ENCODE results near the gene DNAH17. TPM values are rescaled to one million over a fixed set of nuclear protein-coding genes. Genes with fewer than 3 reads are reported as not detected.

DNAH17 gene
- total and polyA plus RNA-seq, 2 of the 8 experiments (the other 6 are each of a cell fraction or from before 2014, with no cell fraction given): 0.14 to 0.67 TPM

- FAIRE-seq: no peak
- H3K36me3 ChIP-seq (ENCODE audit: control insufficient read depth in 2 of 4, insufficient read depth in 4 of 4, low read length in 3 of 4): peaks cover 27 to 64% (median 53%) of the 10 kb centered on the region in 4 experiments
- TF ChIP-seq RNF2 (IDR thresholded peaks at IDR 0.05; ENCODE audit: borderline replicate concordance, low read depth, low read length, missing control alignments, poor library complexity, severe bottlenecking): no peak
- TF ChIP-seq TEAD4 (IDR thresholded peaks at IDR 0.05; ENCODE audit: low read depth, low read length): no peak
- TF ChIP-seq USF2 (IDR thresholded peaks at IDR 0.05; ENCODE audit: low read length): no peak
- no peak for TF ChIP-seq BACH1 (IDR thresholded peaks at IDR 0.05; ENCODE audit: low read length)
- TF ChIP-seq TAF7 (optimal IDR thresholded peaks at IDR 0.05; ENCODE audit: borderline replicate concordance, low read depth, low read length): no peak
- TF ChIP-seq KDM5A (IDR thresholded peaks at IDR 0.05; ENCODE audit: low read length): no peak
- TF ChIP-seq TCF12 (IDR thresholded peaks at IDR 0.05; ENCODE audit: low read depth, low read length): no peak
- no peak for TF ChIP-seq CTCF (IDR thresholded peaks at IDR 0.05; ENCODE audit: control extremely low read depth in 1 of 3, insufficient read depth in 1 of 3, low read depth in 1 of 3, low read length in 3 of 3)
- TF ChIP-seq SP2 (IDR thresholded peaks at IDR 0.05; ENCODE audit: low read length): no peak
- TF ChIP-seq RAD21 (IDR thresholded peaks at IDR 0.05 in 1 of 2, conservative IDR thresholded peaks at IDR 0.05 in 1 of 2; ENCODE audit: low read depth in 2 of 2, low read length in 2 of 2): no peak
Measured at GRCh38 chr17:78397681-78398101, 179.5 kb downstream of the DNAH17 start.

More at GRCh38 chr17:78397681-78398101, 179.5 kb downstream of the DNAH17 start:
- Histone ChIP-seq H3K56ac (replicated peaks; ENCODE audit: insufficient read length, low read depth, low read length) (no peak overlapping the region), H3K27me3 (replicated peaks in 1 of 4; ENCODE audit: control insufficient read depth in 3 of 4, extremely low read depth in 1 of 4, insufficient read depth in 3 of 4, low read length in 3 of 4) (no peaks in the 10 kb centered on the region), H3K23me2 (ENCODE audit: low read depth, low read length) (no peaks in the 10 kb centered on the region), H3K27ac (ENCODE audit: low read depth, low read length) (no peak overlapping the region), H3K23ac (ENCODE audit: insufficient read length) (no peak overlapping the region), H3K79me2 (ENCODE audit: control insufficient read depth in 1 of 2, insufficient read depth in 2 of 2, low read length in 2 of 2) (peaks cover 0 to 59% of the 10 kb centered on the region in 2 experiments), H4K5ac (ENCODE audit: insufficient read length, low read depth, low read length) (no peak overlapping the region), H3K4me1 (replicated peaks in 1 of 4; ENCODE audit: control insufficient read depth in 3 of 4, insufficient read depth in 4 of 4, low read length in 3 of 4) (no peaks in the 10 kb centered on the region), H3K4ac (replicated peaks; ENCODE audit: insufficient read length, low read depth, low read length) (no peak overlapping the region), H2AK5ac (ENCODE audit: low read depth, low read length) (no peak overlapping the region), H3K79me1 (ENCODE audit: low read depth, low read length) (peaks cover 8% of the 10 kb centered on the region; the same call in 1 of the 2 replicates), H3K18ac (ENCODE audit: extremely low read depth, low read length) (no peak overlapping the region), H3K4me2 (ENCODE audit: insufficient read depth in 1 of 2, low read depth in 2 of 2, low read length in 2 of 2) (no peak overlapping the region), H2BK12ac (ENCODE audit: low read depth, low read length) (no peak overlapping the region), H2BK120ac (replicated peaks; ENCODE audit: low read depth, low read length) (no peak overlapping the region), H3K14ac (ENCODE audit: insufficient read length) (no peak overlapping the region), H2BK5ac (ENCODE audit: low read depth, low read length) (no peak overlapping the region), H3K9me3 (ENCODE audit: insufficient read depth in 2 of 2, low read depth in 1 of 2, low read length in 1 of 2) (no peaks in the 10 kb centered on the region), H3K9ac (replicated peaks in 1 of 4; ENCODE audit: extremely low read depth in 1 of 4, low read depth in 3 of 4, low read length in 3 of 4) (no peak overlapping the region), H2BK20ac (ENCODE audit: low read length) (no peak overlapping the region), H2BK15ac (ENCODE audit: low read length) (no peak overlapping the region), H4K20me1 (replicated peaks in 1 of 2; ENCODE audit: control insufficient read depth in 1 of 2, insufficient read depth in 2 of 2, low read length in 2 of 2) (peaks cover 12 to 24% of the 10 kb centered on the region in 2 experiments), H3K4me3 (ENCODE audit: extremely low read depth in 1 of 4, insufficient read depth in 2 of 4, low read depth in 3 of 4, low read length in 4 of 4) (no peak overlapping the region), H2AFZ (ENCODE audit: low read length) (no peak overlapping the region), H4K8ac (ENCODE audit: extremely low read depth, insufficient read depth, low read length) (no peak overlapping the region; the same call in 1 of the 2 replicates), H4K91ac (replicated peaks; ENCODE audit: insufficient read length, low read length) (no peak overlapping the region)
- POLR2A ChIA-PET (ENCODE audit: partially characterized antibody): no interaction called here
- CTCF ChIA-PET (ENCODE audit: partially characterized antibody): interaction anchor here (1.2 to 3.9 kb wide), 4 partner anchors 9 to 37 kb away, joined by 3 to 18 read pairs (median 4); no protein-coding TSS in a partner anchor
- no peak for DNase-seq (ENCODE audit: low read depth in 1 of 2, low spot score in 2 of 2)
- WGBS, 2 experiments (ENCODE audit: extremely low coverage in 1 of 2, insufficient coverage in 1 of 2, insufficient read length in 1 of 2, insufficient replicate concordance in 2 of 2, low coverage in 1 of 2, low lambda C conversion rate in 2 of 2, missing lambda C conversion rate in 1 of 2): 91% methylated on average over 12 of the region's 13 CpGs; no CpG with 5 or more reads in 1 of the 2 experiments
